ENCODE data around the gene KLF17. TPM values are rescaled to one million over a fixed set of nuclear protein-coding genes. Genes with fewer than 3 reads are reported as not detected.
"Not testable (repeated sequence)": the region's sequence is repeated elsewhere in the genome, so short reads cannot be mapped to it uniquely, and the experiment has no call there.

The KLF17 gene
- total and polyA plus RNA-seq, 5 experiments from 2014 or later: not detected

GRCh38 chr1:44113095-44113609 is 5.5 kb upstream of the KLF17 start:
- Mint-ChIP-seq H3K27me3 (peaks cover 0 to 5% (median 1%) of the 10 kb centered on the region in 5 donors), H3K4me1 (no peaks in the 10 kb centered on the region), H3K4me3 (no peak overlapping the region), H3K9me3 (no peaks in the 10 kb centered on the region), H3K27ac (no peak overlapping the region), H3K36me3 (no peaks in the 10 kb centered on the region)
- POLR2A ChIA-PET: no interaction called here
- ATAC-seq (no peak), DNase-seq (no peak)

GRCh38 chr1:44114098-44114497 is 4.5 kb upstream of the KLF17 start:
- no peaks in the 10 kb centered on the region for H3K36me3 Mint-ChIP-seq
- no peak for DNase-seq
- POLR2A ChIA-PET: no interaction called here
- no peaks in the 10 kb centered on the region for H3K4me1 Mint-ChIP-seq
- H3K4me3 Mint-ChIP-seq: no peak overlapping the region
- H3K9me3 Mint-ChIP-seq: no peaks in the 10 kb centered on the region
- no peak overlapping the region for H3K27ac Mint-ChIP-seq
- H3K27me3 Mint-ChIP-seq: peaks cover 0 to 3% (median 0%) of the 10 kb centered on the region in 5 donors
- ATAC-seq: no peak

- H3K9me3 Mint-ChIP-seq, ATAC-seq, POLR2A ChIA-PET, H3K36me3 Mint-ChIP-seq, H3K4me3 Mint-ChIP-seq, H3K27me3 Mint-ChIP-seq, DNase-seq, H3K4me1 Mint-ChIP-seq, H3K27ac Mint-ChIP-seq: not testable (repeated sequence)
Observed at GRCh38 chr1:44117272-44117671, 1.3 kb upstream of the KLF17 start.

GRCh38 chr1:44119525-44119924 is 904 bp downstream of the KLF17 start:
- no peak overlapping the region for H3K27ac Mint-ChIP-seq
- POLR2A ChIA-PET: no interaction called here

GRCh38 chr1:44120398-44120949 is 1.9 kb downstream of the KLF17 start:
- Mint-ChIP-seq H3K27ac (no peak overlapping the region), H3K4me3 (no peak overlapping the region), H3K27me3 (peaks cover 0 to 8% (median 6%) of the 10 kb centered on the region in 5 donors), H3K9me3 (no peaks in the 10 kb centered on the region), H3K4me1 (peaks cover 0 to 3% (median 0%) of the 10 kb centered on the region in 4 donors), H3K36me3 (no peaks in the 10 kb centered on the region)
- DNase-seq: no peak
- POLR2A ChIA-PET: no interaction called here
- ATAC-seq: no peak

More at GRCh38 chr1:44119525-44119924, 904 bp downstream of the KLF17 start:
- Mint-ChIP-seq H3K36me3 (no peaks in the 10 kb centered on the region), H3K4me1 (peaks cover 0 to 3% (median 0%) of the 10 kb centered on the region in 4 donors), H3K9me3 (no peaks in the 10 kb centered on the region), H3K4me3 (no peak overlapping the region), H3K27me3 (peaks cover 0 to 8% (median 5%) of the 10 kb centered on the region in 5 donors)
- no peak for ATAC-seq
- DNase-seq: no peak

GRCh38 chr1:44129616-44130500 is 11.2 kb downstream of the KLF17 start:
- peaks cover 0 to 5% (median 3%) of the 10 kb centered on the region in 4 donors for H3K4me1 Mint-ChIP-seq
- peaks cover 7 to 49% (median 28%) of the 10 kb centered on the region in 5 donors for H3K27me3 Mint-ChIP-seq
- no peak for ATAC-seq
- POLR2A ChIA-PET: no interaction called here
- no peaks in the 10 kb centered on the region for H3K36me3 Mint-ChIP-seq
- no peak for DNase-seq
- H3K27ac Mint-ChIP-seq: no peak overlapping the region
- H3K9me3 Mint-ChIP-seq: no peaks in the 10 kb centered on the region
- no peak overlapping the region for H3K4me3 Mint-ChIP-seq

- ATAC-seq: no peak
- H3K4me3 Mint-ChIP-seq: no peak overlapping the region
- POLR2A ChIA-PET: no interaction called here
- no peaks in the 10 kb centered on the region for H3K36me3 Mint-ChIP-seq
- no peak overlapping the region for H3K27ac Mint-ChIP-seq
- DNase-seq: no peak
- H3K4me1 Mint-ChIP-seq: peaks cover 0 to 5% (median 3%) of the 10 kb centered on the region in 4 donors
- peaks cover 8 to 49% (median 21%) of the 10 kb centered on the region in 5 donors for H3K27me3 Mint-ChIP-seq
- H3K9me3 Mint-ChIP-seq: no peaks in the 10 kb centered on the region
Observed at GRCh38 chr1:44131411-44131810, 12.8 kb downstream of the KLF17 start.

- no peaks in the 10 kb centered on the region for H3K4me1 Mint-ChIP-seq
- no peak for ATAC-seq
- no peaks in the 10 kb centered on the region for H3K36me3 Mint-ChIP-seq
- no peak overlapping the region for H3K4me3 Mint-ChIP-seq
- H3K27me3 Mint-ChIP-seq: peaks cover 10 to 38% (median 11%) of the 10 kb centered on the region in 5 donors
- no peak overlapping the region for H3K27ac Mint-ChIP-seq
- POLR2A ChIA-PET: no interaction called here
- no peaks in the 10 kb centered on the region for H3K9me3 Mint-ChIP-seq
- DNase-seq: no peak
Observed at GRCh38 chr1:44134071-44134920, 15.7 kb downstream of the KLF17 start.

GRCh38 chr1:44135886-44136285 is 17.3 kb downstream of the KLF17 start:
- ATAC-seq: no peak
- H3K27ac Mint-ChIP-seq: no peak overlapping the region
- peaks cover 10 to 24% (median 11%) of the 10 kb centered on the region in 5 donors for H3K27me3 Mint-ChIP-seq
- POLR2A ChIA-PET: no interaction called here
- DNase-seq: no peak
- no peaks in the 10 kb centered on the region for H3K9me3 Mint-ChIP-seq
- H3K36me3 Mint-ChIP-seq: no peaks in the 10 kb centered on the region
- no peaks in the 10 kb centered on the region for H3K4me1 Mint-ChIP-seq
- H3K4me3 Mint-ChIP-seq: no peak overlapping the region

- Mint-ChIP-seq H3K36me3 (no peaks in the 10 kb centered on the region), H3K27me3 (peaks cover 4 to 14% (median 10%) of the 10 kb centered on the region in 5 donors), H3K4me3 (no peak overlapping the region), H3K4me1 (no peaks in the 10 kb centered on the region), H3K27ac (no peak overlapping the region), H3K9me3 (peaks cover 0 to 5% (median 0%) of the 10 kb centered on the region in 9 donors)
- ATAC-seq: no peak
- POLR2A ChIA-PET: no interaction called here
- DNase-seq: no peak
Observed at GRCh38 chr1:44138239-44138638, 19.6 kb downstream of the KLF17 start.

GRCh38 chr1:44139565-44139964 is 20.9 kb downstream of the KLF17 start:
- H3K27ac Mint-ChIP-seq, ATAC-seq, DNase-seq, H3K36me3 Mint-ChIP-seq, H3K4me3 Mint-ChIP-seq, H3K4me1 Mint-ChIP-seq, POLR2A ChIA-PET: not testable (repeated sequence)
- H3K9me3 Mint-ChIP-seq: peaks cover 0 to 18% (median 10%) of the 10 kb centered on the region in 9 donors
- peaks cover 4 to 12% (median 10%) of the 10 kb centered on the region in 5 donors for H3K27me3 Mint-ChIP-seq

GRCh38 chr1:44141531-44141930 is 22.9 kb downstream of the KLF17 start, which contains the start of gene KLF18:
KLF18 (minus strand) TSS chr1:44141631; CDS start chr1:44141631, 0 bp downstream.
- DNase-seq: no peak
- Mint-ChIP-seq H3K27me3 (peaks cover 4 to 11% (median 10%) of the 10 kb centered on the region in 5 donors), H3K36me3 (peaks cover 0 to 17% (median 2%) of the 10 kb centered on the region in 3 donors), H3K4me3 (no peak within 1 kb of the TSS), H3K9me3 (peaks cover 1 to 35% (median 18%) of the 10 kb centered on the region in 9 donors), H3K4me1 (no peaks in the 10 kb centered on the region), H3K27ac (no peak within 1 kb of the TSS)
- POLR2A ChIA-PET: no interaction called here
- no peak for ATAC-seq

Measured in naive thymus-derived CD8-positive, alpha-beta T cell (primary cell).